OCI-LY3 (cell line): ENCODE data around the gene CRTAP.

Source experiments
- H2AFZ ChIP-seq: fragments of 200-600, 300-600 bp; shearing (Covaris generic); 2 replicates; pipeline ENCODE4 v1.6.0; 2014; ENCODE audit warnings: antibody characterized with exemption, low read depth, low read length
- H3K27ac ChIP-seq: fragments of 200-600, 300-600 bp; sonication (generic); 2 replicates; pipeline ENCODE4 v1.5.1; 2014; ENCODE audit warnings: mild to moderate bottlenecking, low read length, moderate library complexity, mixed read lengths
- H3K27me3 ChIP-seq: fragments of 200-600, 300-600 bp; sonication (generic); 2 replicates; pipeline ENCODE4 v1.6.1; 2014; ENCODE audit warnings: low read depth, low read length, mixed read lengths
- H3K36me3 ChIP-seq: fragments of 200-600, 300-600 bp; sonication (generic); replicated peaks from 2 replicates; pipeline ENCODE3; 2014; ENCODE audit warnings: low read depth, low read length, mixed read lengths
- H3K4me1 ChIP-seq: fragments of 300-600, 200-600 bp; sonication (generic); 2 replicates; pipeline ENCODE4 v1.6.1; 2014; ENCODE audit warnings: low read length, mixed read lengths
- H3K4me2 ChIP-seq: fragments of 200-600, 300-600 bp; sonication (generic); 2 replicates; pipeline ENCODE4 v1.6.1; 2014; ENCODE audit warnings: low read length, mixed read lengths
- H3K4me3 ChIP-seq: fragments of 300-600, 200-600 bp; sonication (generic); 2 replicates; pipeline ENCODE4 v1.5.1; 2014; ENCODE audit warnings: antibody characterized with exemption, mild to moderate bottlenecking, low read length, moderate library complexity
- H3K79me2 ChIP-seq: fragments of 300-600, 200-600 bp; shearing (Covaris generic); 2 replicates; pipeline ENCODE4 v1.6.1; 2014; ENCODE audit warnings: mild to moderate bottlenecking, low read length, mixed read lengths
- H3K9ac ChIP-seq: fragments of 300-600, 200-600 bp; shearing (Covaris generic); 2 replicates; pipeline ENCODE4 v1.6.0; 2014; ENCODE audit warnings: mild to moderate bottlenecking, low read length, moderate library complexity
- H3K9me3 ChIP-seq: fragments of 200-600, 300-600 bp; shearing (Covaris generic); 2 replicates; pipeline ENCODE4 v1.6.1; 2014; ENCODE audit warnings: low read length, mixed read lengths; ENCODE audit not compliant: insufficient read depth
- H4K20me1 ChIP-seq: fragments of 200-600, 300-600 bp; sonication (generic); 2 replicates; pipeline ENCODE4 v1.6.1; 2016; ENCODE audit warnings: low read length, mixed read lengths; ENCODE audit not compliant: insufficient read depth
- EZH2phosphoT487 ChIP-seq: fragments of 200-600 bp; shearing (Covaris generic); IDR thresholded peaks from 2 replicates; pipeline ENCODE4 v1.6.1; 2018; ENCODE audit warnings: antibody characterized with exemption, mixed run types, low read depth
- TF ChIP-seq, protein P1 (sequence below): fragments of 200-600, 300-600 bp; sonication (generic); IDR thresholded peaks from 2 replicates; pipeline ENCODE4 v1.5.1; 2014; ENCODE audit warnings: antibody characterized with exemption, low read length, low read depth

CRTAP gene

GRCh38 chr3:33088691-33089090 lies 25.1 kb upstream of the CRTAP start:
- Histone ChIP-seq H3K27ac (no peak overlapping the region), H3K4me2 (peak overlapping the region; percentile 63)

GRCh38 chr3:33089515-33089914 lies 24.3 kb upstream of the CRTAP start:
- TF ChIP-seq, protein P1, sequence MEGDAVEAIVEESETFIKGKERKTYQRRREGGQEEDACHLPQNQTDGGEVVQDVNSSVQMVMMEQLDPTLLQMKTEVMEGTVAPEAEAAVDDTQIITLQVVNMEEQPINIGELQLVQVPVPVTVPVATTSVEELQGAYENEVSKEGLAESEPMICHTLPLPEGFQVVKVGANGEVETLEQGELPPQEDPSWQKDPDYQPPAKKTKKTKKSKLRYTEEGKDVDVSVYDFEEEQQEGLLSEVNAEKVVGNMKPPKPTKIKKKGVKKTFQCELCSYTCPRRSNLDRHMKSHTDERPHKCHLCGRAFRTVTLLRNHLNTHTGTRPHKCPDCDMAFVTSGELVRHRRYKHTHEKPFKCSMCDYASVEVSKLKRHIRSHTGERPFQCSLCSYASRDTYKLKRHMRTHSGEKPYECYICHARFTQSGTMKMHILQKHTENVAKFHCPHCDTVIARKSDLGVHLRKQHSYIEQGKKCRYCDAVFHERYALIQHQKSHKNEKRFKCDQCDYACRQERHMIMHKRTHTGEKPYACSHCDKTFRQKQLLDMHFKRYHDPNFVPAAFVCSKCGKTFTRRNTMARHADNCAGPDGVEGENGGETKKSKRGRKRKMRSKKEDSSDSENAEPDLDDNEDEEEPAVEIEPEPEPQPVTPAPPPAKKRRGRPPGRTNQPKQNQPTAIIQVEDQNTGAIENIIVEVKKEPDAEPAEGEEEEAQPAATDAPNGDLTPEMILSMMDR, result no peak
- no peak for TF ChIP-seq EZH2phosphoT487
- Histone ChIP-seq H3K4me3 (peak overlapping the region; percentile 36), H4K20me1 (peaks cover 64% of the 10 kb centered on the region), H3K9ac (peak overlapping the region; percentile 22; the same call in 1 of the 2 replicates), H3K36me3 (peaks cover 47% of the 10 kb centered on the region), H3K9me3 (no peaks in the 10 kb centered on the region), H3K27me3 (no peaks in the 10 kb centered on the region), H2AFZ (no peak overlapping the region), H3K79me2 (peaks cover 94% of the 10 kb centered on the region), H3K4me2 (peak overlapping the region; percentile 63), H3K4me1 (peaks cover 19% of the 10 kb centered on the region), H3K27ac (peak overlapping the region; percentile 5; the same call in 1 of the 2 replicates)

More at GRCh38 chr3:33088691-33089090, 25.1 kb upstream of the CRTAP start:
- Histone ChIP-seq H3K27me3 (no peaks in the 10 kb centered on the region), H3K4me1 (peaks cover 19% of the 10 kb centered on the region), H4K20me1 (peaks cover 62% of the 10 kb centered on the region), H3K9me3 (no peaks in the 10 kb centered on the region), H3K4me3 (no peak overlapping the region), H3K36me3 (peaks cover 45% of the 10 kb centered on the region), H3K79me2 (peaks cover 94% of the 10 kb centered on the region), H2AFZ (no peak overlapping the region), H3K9ac (no peak overlapping the region)
- no peak for TF ChIP-seq EZH2phosphoT487
- TF ChIP-seq, protein P1, result no peak

DNA sequence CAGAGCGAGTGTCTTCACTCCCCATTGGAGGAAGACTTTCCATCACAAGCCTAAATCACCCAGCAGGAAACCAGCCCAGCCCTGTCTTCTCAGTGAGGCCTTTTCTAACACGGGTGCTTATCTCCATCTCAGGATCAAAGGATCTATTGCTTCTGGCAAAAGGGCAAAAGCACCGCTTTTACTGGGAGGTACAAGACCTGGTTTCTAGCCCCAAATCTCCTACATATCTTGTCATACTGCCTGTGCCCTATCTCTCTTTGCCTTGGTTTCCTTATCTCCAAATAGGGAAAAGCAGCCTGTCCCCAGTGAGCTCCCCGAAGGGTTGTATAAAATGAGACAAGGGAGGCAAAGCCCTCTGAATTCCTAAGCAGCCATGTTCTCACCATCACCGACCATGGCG lies 22.1 kb upstream of the CRTAP start:
- no peaks in the 10 kb centered on the region for H3K9me3 ChIP-seq
- H3K27me3 ChIP-seq, result no peaks in the 10 kb centered on the region
- peaks cover 73% of the 10 kb centered on the region for H4K20me1 ChIP-seq
- H2AFZ ChIP-seq, result no peak overlapping the region
- no peak overlapping the region for H3K4me2 ChIP-seq
- peaks cover 92% of the 10 kb centered on the region for H3K79me2 ChIP-seq
- TF ChIP-seq, protein P1, result no peak
- no peak for TF ChIP-seq EZH2phosphoT487
- no peak overlapping the region for H3K27ac ChIP-seq
- no peak overlapping the region for H3K9ac ChIP-seq
- H3K36me3 ChIP-seq, result peaks cover 48% of the 10 kb centered on the region
- H3K4me1 ChIP-seq, result peaks cover 26% of the 10 kb centered on the region
- no peak overlapping the region for H3K4me3 ChIP-seq

DNA sequence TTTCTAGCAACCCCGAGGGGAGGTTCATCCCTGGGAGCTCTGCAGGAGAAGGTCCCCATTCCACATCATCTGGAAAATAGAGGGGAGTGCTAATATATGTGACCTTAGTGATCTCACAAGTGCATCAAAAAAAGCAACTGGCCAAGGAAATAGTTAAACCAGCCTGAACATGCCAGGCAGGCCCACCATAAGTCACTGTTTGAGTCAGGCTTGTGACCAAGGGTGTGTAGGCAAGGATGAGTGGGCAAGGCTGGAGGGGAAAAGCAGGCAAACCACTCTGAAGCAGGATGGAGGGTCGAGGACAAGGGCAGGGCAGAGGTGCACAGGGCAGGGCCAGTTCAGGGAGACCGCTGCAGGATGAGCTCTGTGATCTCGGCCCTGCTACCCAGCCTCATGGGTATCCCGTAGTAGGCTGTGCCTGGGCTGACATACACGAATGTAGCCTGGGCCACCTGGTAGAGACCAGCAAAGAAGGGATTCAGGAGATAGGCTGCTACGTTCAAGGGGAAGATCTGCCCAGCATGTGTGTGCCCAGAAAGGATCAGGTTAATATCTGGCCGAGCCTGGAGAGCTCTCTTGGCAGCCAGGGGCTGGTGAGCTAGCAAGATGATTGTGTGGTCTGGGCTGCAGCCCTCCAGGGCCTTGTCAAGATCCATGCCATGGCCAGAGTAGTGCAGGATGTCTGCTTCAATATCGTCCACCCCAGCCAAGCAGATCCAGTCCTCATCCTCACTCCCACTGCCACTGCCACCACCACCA lies 21.1 kb upstream of the CRTAP start:
- Histone ChIP-seq H3K79me2 (peaks cover 85% of the 10 kb centered on the region), H3K27ac (no peak overlapping the region), H2AFZ (no peak overlapping the region), H3K27me3 (no peaks in the 10 kb centered on the region), H3K4me1 (peaks cover 26% of the 10 kb centered on the region), H4K20me1 (peaks cover 68% of the 10 kb centered on the region), H3K36me3 (peaks cover 47% of the 10 kb centered on the region), H3K9ac (no peak overlapping the region), H3K9me3 (no peaks in the 10 kb centered on the region), H3K4me2 (no peak overlapping the region), H3K4me3 (no peak overlapping the region)
- TF ChIP-seq, protein P1, result no peak
